ENCODE results near the gene DMRT1.

Gene DMRT1

GRCh38 chr9:1001838-1002237 is 160.3 kb downstream of the DMRT1 start:
- DNase-seq (ENCODE audit: low spot score), result no peak

DNA sequence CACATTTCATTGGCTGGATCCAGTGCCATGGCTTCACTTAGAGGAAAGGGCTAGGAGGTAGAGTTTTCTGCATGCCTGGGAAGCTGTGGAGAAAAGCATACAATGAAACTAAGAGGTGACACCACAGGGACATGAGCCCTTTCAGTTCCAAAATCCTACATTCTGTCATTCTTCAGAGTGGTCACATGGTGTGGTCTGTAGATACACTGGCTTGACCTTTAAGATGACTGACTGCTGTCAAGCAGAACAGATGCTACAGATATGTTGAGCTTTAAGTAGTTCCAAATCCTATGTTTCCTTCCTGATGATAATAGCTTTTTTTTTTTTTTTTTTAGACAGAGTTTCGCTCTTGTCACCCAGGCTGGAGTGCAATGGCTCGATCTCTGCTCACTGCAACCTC is 161.2 kb downstream of the DMRT1 start:
- DNase-seq (ENCODE audit: low spot score), result no peak

GRCh38 chr9:1005043-1005667 is 163.7 kb downstream of the DMRT1 start:
- DNase-seq (ENCODE audit: low spot score), result peak; percentile 20

DNA sequence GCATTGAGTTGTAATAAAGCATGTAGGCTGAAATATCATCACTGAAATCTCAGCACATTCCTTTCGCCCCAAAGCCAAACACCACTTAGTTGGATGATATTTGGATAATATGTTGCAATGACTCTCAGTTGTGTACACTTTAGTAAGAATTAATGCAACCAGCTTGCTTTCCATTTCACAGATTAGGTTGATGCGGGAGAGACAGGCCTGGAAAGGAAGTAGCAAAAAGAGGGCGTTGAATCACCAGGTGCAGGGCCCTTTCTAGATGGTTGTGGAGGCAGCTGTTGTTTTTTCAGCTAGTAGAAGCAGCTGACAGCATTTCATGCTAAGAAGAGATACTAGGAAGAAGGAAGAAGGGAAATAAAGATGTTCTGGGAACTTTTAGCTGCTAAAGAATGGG is 165.8 kb downstream of the DMRT1 start:
- no peak for DNase-seq (ENCODE audit: low spot score)

DNA sequence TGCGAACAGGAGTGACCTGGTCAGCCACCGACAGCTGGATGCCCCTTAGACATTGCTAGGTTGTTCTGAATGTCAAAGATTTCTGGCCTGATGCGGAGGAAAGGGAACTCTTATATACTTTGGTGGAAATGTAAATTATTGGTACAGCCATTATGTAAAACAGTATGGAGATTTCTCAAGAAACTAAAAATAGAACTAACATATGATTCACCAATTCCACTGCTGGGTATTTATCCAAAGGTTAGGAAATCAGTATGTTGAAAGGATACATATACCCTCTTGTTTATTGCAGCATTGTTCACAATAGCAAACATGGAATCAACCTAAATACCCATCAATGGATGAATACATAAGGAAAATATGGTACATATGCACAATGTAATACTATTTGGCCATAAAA is 166.7 kb downstream of the DMRT1 start:
- DNase-seq (ENCODE audit: low spot score), result no peak

GRCh38 chr9:1009101-1009707 is 167.7 kb downstream of the DMRT1 start:
- DNase-seq (ENCODE audit: low spot score), result peak; percentile 86

DNA sequence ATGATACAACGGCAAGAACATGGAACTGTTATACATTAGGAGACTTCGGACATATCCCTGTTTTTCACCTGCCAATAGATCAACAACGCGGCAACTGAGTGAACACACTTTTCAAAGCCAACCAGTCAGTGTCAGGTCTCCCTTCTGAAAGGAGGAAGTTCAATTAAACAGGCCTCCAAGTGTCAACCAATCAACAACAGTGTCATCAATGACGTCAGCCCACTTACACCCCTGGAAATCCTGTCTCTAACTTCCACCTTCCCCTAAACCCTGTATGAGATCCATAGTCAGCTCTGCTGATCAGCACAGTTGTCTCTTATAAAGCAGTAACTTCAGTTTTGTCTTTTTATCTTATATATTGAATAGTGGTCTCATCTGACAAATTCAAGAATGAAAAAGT is 171.5 kb downstream of the DMRT1 start:
- no peak for DNase-seq (ENCODE audit: low spot score)

DNA sequence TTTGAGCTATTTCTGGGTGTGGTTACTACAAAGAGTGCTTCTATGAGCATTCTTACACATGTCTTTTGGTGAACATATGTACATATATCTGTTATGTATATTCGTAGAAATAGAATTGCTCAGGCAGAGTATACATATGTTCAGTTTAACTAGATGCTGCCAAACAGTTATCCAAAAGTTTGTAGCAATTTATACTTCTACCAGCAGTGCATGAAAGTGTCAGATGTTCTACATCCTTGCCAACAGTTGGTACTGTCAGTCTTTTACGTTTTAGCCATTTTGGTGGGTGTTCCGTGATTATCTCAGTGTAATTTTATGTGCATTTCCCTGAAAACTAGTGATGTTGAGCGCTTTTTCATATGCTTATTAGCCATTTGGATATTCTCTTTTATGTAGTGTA is 172.7 kb downstream of the DMRT1 start:
- no peak for DNase-seq (ENCODE audit: low spot score)

GRCh38 chr9:1014640-1015039 is 173.1 kb downstream of the DMRT1 start:
- DNase-seq (ENCODE audit: low spot score), result no peak

DNA sequence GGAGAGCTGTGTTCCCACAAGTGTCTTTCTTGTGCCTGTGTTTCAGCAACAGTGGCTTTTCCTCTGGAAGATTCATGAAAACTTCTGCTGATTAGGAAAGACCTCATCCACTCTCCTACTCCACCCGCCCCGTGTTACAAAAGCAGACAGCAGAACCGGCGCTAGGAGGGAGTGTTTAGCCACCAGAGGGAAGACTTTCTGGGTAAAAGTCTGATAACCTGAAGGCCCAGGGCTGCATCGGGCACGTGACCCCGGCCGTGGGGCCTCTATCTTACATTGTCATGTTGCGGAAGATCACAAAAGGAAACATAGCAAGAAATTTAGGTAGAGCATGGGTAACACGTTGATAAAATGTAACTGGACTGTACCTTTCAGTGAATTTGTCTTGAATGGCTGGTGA is 176.6 kb downstream of the DMRT1 start:
- peak; percentile 14 for DNase-seq (ENCODE audit: low spot score)
